Activated CD8-positive, alpha-beta T cell treated with anti-CD3 and anti-CD28 coated beads, Interleukin-2, amount 10 ng/mL, durations not matched to agents 7 days and 5 days (primary cell): Measurements from ENCODE around the gene SERPINB10. TPM values are rescaled to one million over a fixed set of nuclear protein-coding genes. Genes with fewer than 3 reads are reported as not detected.

ENCODE experiments used
- ATAC-seq: fragments of 150-1000 bp; cut with Tn5 transposase; one replicate; pipeline ENCODE4 v1.10.0; 2021; ENCODE audit warnings: moderate library complexity
- CTCF ChIA-PET: fragments of 350-600 bp; sonication (Branson Sonifier 250); formaldehyde crosslinking; loops from one replicate; lab custom pipeline; 2021; ENCODE audit warnings: antibody characterized with exemption; lab: Charles Lee
- POLR2A ChIA-PET: fragments of 350-600 bp; sonication (Branson Sonifier 250); formaldehyde crosslinking; loops from one replicate; lab custom pipeline; 2021; ENCODE audit warnings: antibody characterized with exemption; lab: Charles Lee
- DNase-seq: peaks from one replicate; pipeline ENCODE4 v3.0.0-alpha.2; 2020
- H3K27ac Mint-ChIP-seq: one replicate; pipeline ENCODE4 v1.8.0; 2021; ENCODE audit warnings: mild to moderate bottlenecking, mixed read lengths
- H3K27me3 Mint-ChIP-seq: one replicate; pipeline ENCODE4 v1.8.0; 2021; ENCODE audit warnings: low read depth, mixed read lengths
- H3K36me3 Mint-ChIP-seq: one replicate; pipeline ENCODE4 v1.8.0; 2021; ENCODE audit warnings: low read depth, mixed read lengths
- H3K4me1 Mint-ChIP-seq: one replicate; pipeline ENCODE4 v1.8.0; 2021; ENCODE audit warnings: low read depth, mixed read lengths
- H3K4me3 Mint-ChIP-seq: one replicate; pipeline ENCODE4 v1.8.0; 2021; ENCODE audit warnings: mild to moderate bottlenecking, mixed read lengths
- H3K9me3 Mint-ChIP-seq: one replicate; pipeline ENCODE4 v1.8.0; 2022; ENCODE audit warnings: mixed read lengths; ENCODE audit not compliant: insufficient read depth
- total RNA-seq, 2 experiments: library from RNA; stranded (reverse); gene quantifications; one replicate each; pipeline ENCODE4 v1.2.3, GENCODE V29; 2021

SERPINB10 gene
- total RNA-seq, 2 experiments from 2014 or later, result not detected

GRCh38 chr18:63895190-63895589 is 12.6 kb upstream of the SERPINB10 start:
- POLR2A ChIA-PET, result no interaction called here
- ATAC-seq, result no peak
- Mint-ChIP-seq H3K27me3 (peaks cover 6% of the 10 kb centered on the region), H3K36me3 (no peaks in the 10 kb centered on the region), H3K4me3 (no peak overlapping the region), H3K4me1 (no peaks in the 10 kb centered on the region), H3K9me3 (no peaks in the 10 kb centered on the region), H3K27ac (no peak overlapping the region)
- CTCF ChIA-PET, result no interaction called here
- no peak for DNase-seq

- no peak overlapping the region for H3K27ac Mint-ChIP-seq
- no peaks in the 10 kb centered on the region for H3K4me1 Mint-ChIP-seq
- peaks cover 10% of the 10 kb centered on the region for H3K27me3 Mint-ChIP-seq
- H3K4me3 Mint-ChIP-seq, result no peak overlapping the region
- no peak for DNase-seq
- H3K36me3 Mint-ChIP-seq, result no peaks in the 10 kb centered on the region
- ChIA-PET POLR2A (no interaction called here), CTCF (no interaction called here)
- H3K9me3 Mint-ChIP-seq, result no peaks in the 10 kb centered on the region
- no peak for ATAC-seq
Measured at GRCh38 chr18:63897072-63897471, 10.7 kb upstream of the SERPINB10 start.

- ChIA-PET POLR2A (no interaction called here), CTCF (no interaction called here)
- Mint-ChIP-seq H3K27me3 (peaks cover 13% of the 10 kb centered on the region), H3K9me3 (no peaks in the 10 kb centered on the region), H3K27ac (no peak overlapping the region), H3K36me3 (no peaks in the 10 kb centered on the region), H3K4me1 (no peaks in the 10 kb centered on the region), H3K4me3 (no peak overlapping the region)
- no peak for ATAC-seq
- no peak for DNase-seq
Measured at GRCh38 chr18:63899206-63899605, 8.6 kb upstream of the SERPINB10 start.

GRCh38 chr18:63903851-63904570 is 3.7 kb upstream of the SERPINB10 start:
- H3K36me3 Mint-ChIP-seq, result no peaks in the 10 kb centered on the region
- H3K27me3 Mint-ChIP-seq, result peaks cover 13% of the 10 kb centered on the region

GRCh38 chr18:63904694-63905093 is 3.1 kb upstream of the SERPINB10 start:
- DNase-seq, result no peak
- Mint-ChIP-seq H3K4me1 (no peaks in the 10 kb centered on the region), H3K9me3 (no peaks in the 10 kb centered on the region), H3K27me3 (peaks cover 11% of the 10 kb centered on the region), H3K4me3 (no peak overlapping the region), H3K27ac (no peak overlapping the region), H3K36me3 (no peaks in the 10 kb centered on the region)
- POLR2A ChIA-PET, result interaction anchor here (0.5 kb wide), 1 partner anchor 145 kb away, joined by 3 read pairs; no protein-coding TSS in a partner anchor
- CTCF ChIA-PET, result no interaction called here
- ATAC-seq, result no peak

More at GRCh38 chr18:63903851-63904570, 3.7 kb upstream of the SERPINB10 start:
- DNase-seq, result no peak
- POLR2A ChIA-PET, result interaction anchor here (0.5 kb wide), 1 partner anchor 144 kb away, joined by 3 read pairs; no protein-coding TSS in a partner anchor
- H3K9me3 Mint-ChIP-seq, result no peaks in the 10 kb centered on the region
- H3K27ac Mint-ChIP-seq, result no peak overlapping the region
- H3K4me1 Mint-ChIP-seq, result no peaks in the 10 kb centered on the region
- CTCF ChIA-PET, result no interaction called here
- no peak overlapping the region for H3K4me3 Mint-ChIP-seq
- no peak for ATAC-seq

- Mint-ChIP-seq H3K27ac (no peak overlapping the region), H3K27me3 (peaks cover 12% of the 10 kb centered on the region), H3K4me1 (no peaks in the 10 kb centered on the region), H3K9me3 (no peaks in the 10 kb centered on the region), H3K4me3 (no peak overlapping the region), H3K36me3 (no peaks in the 10 kb centered on the region)
- no peak for DNase-seq
- ChIA-PET CTCF (interaction anchor here (1.0 kb wide), 1 partner anchor 59 kb away, joined by 3 read pairs; no protein-coding TSS in a partner anchor), POLR2A (no interaction called here)
- ATAC-seq, result no peak
Measured at GRCh38 chr18:63905361-63905760, 2.4 kb upstream of the SERPINB10 start.

GRCh38 chr18:63906056-63906455 is 1.7 kb upstream of the SERPINB10 start:
- Mint-ChIP-seq H3K4me3 (no peak overlapping the region), H3K4me1 (no peaks in the 10 kb centered on the region), H3K36me3 (no peaks in the 10 kb centered on the region), H3K27ac (no peak overlapping the region), H3K9me3 (no peaks in the 10 kb centered on the region), H3K27me3 (peaks cover 12% of the 10 kb centered on the region)
- ChIA-PET CTCF (interaction anchor here (1.0 kb wide), 1 partner anchor 58 kb away, joined by 3 read pairs; no protein-coding TSS in a partner anchor), POLR2A (no interaction called here)
- DNase-seq (no peak), ATAC-seq (no peak)

- H3K27me3 Mint-ChIP-seq, result peaks cover 11% of the 10 kb centered on the region
- H3K27ac Mint-ChIP-seq, result no peak overlapping the region
- no peak for ATAC-seq
- no peaks in the 10 kb centered on the region for H3K4me1 Mint-ChIP-seq
- DNase-seq, result no peak
- no peaks in the 10 kb centered on the region for H3K9me3 Mint-ChIP-seq
- H3K4me3 Mint-ChIP-seq, result no peak overlapping the region
- POLR2A ChIA-PET, result no interaction called here
- no peaks in the 10 kb centered on the region for H3K36me3 Mint-ChIP-seq
- CTCF ChIA-PET, result no interaction called here
Measured at GRCh38 chr18:63908858-63909257, 1.1 kb downstream of the SERPINB10 start.

GRCh38 chr18:63909870-63910269 is 2.1 kb downstream of the SERPINB10 start:
- no peak overlapping the region for H3K27ac Mint-ChIP-seq
- H3K27me3 Mint-ChIP-seq, result peaks cover 7% of the 10 kb centered on the region
- no peaks in the 10 kb centered on the region for H3K36me3 Mint-ChIP-seq
- no peak overlapping the region for H3K4me3 Mint-ChIP-seq
- DNase-seq, result no peak
- H3K9me3 Mint-ChIP-seq, result no peaks in the 10 kb centered on the region
- no peak for ATAC-seq
- CTCF ChIA-PET, result no interaction called here
- no peaks in the 10 kb centered on the region for H3K4me1 Mint-ChIP-seq
- POLR2A ChIA-PET, result no interaction called here

- DNase-seq, result no peak
- Mint-ChIP-seq H3K4me3 (no peak overlapping the region), H3K27ac (no peak overlapping the region)
Measured at GRCh38 chr18:63917817-63918216, 10.1 kb downstream of the SERPINB10 start.

GRCh38 chr18:63922049-63922448 is 14.3 kb downstream of the SERPINB10 start:
- H3K4me1 Mint-ChIP-seq, result no peaks in the 10 kb centered on the region
- H3K9me3 Mint-ChIP-seq, result no peaks in the 10 kb centered on the region
- no peak for DNase-seq
- no peak for ATAC-seq
- H3K36me3 Mint-ChIP-seq, result no peaks in the 10 kb centered on the region
- ChIA-PET POLR2A (no interaction called here), CTCF (interaction anchor here (1.5 kb wide), 1 partner anchor 15 kb away, joined by 5 read pairs; no protein-coding TSS in a partner anchor)
- peaks cover 26% of the 10 kb centered on the region for H3K27me3 Mint-ChIP-seq
- H3K27ac Mint-ChIP-seq, result no peak overlapping the region
- H3K4me3 Mint-ChIP-seq, result no peak overlapping the region

More at GRCh38 chr18:63917817-63918216, 10.1 kb downstream of the SERPINB10 start:
- ATAC-seq, result no peak
- Mint-ChIP-seq H3K4me1 (no peaks in the 10 kb centered on the region), H3K27me3 (peaks cover 14% of the 10 kb centered on the region), H3K36me3 (no peaks in the 10 kb centered on the region), H3K9me3 (no peaks in the 10 kb centered on the region)
- ChIA-PET CTCF (no interaction called here), POLR2A (no interaction called here)

- Mint-ChIP-seq H3K9me3 (no peaks in the 10 kb centered on the region), H3K36me3 (no peaks in the 10 kb centered on the region), H3K27me3 (peaks cover 34% of the 10 kb centered on the region), H3K4me3 (no peak overlapping the region), H3K27ac (no peak overlapping the region), H3K4me1 (no peaks in the 10 kb centered on the region)
- no peak for DNase-seq
- ChIA-PET CTCF (no interaction called here), POLR2A (no interaction called here)
- no peak for ATAC-seq
Measured at GRCh38 chr18:63924551-63924950, 16.8 kb downstream of the SERPINB10 start.
